Endodermal cell (in vitro differentiated cells): ENCODE measurements around the gene SLC29A2. TPM values are rescaled to one million over a fixed set of nuclear protein-coding genes. Genes with fewer than 3 reads are reported as not detected.

Source experiments
- DNase-seq: peaks from one replicate; pipeline ENCODE4 v3.0.0-alpha.2; 2017
- H3K27ac ChIP-seq: 2 replicates; pipeline ENCODE4 v1.5.1; 2013; ENCODE audit warnings: mild to moderate bottlenecking, low read depth, low read length, moderate library complexity
- H3K27me3 ChIP-seq: 2 replicates; pipeline ENCODE4 v1.6.1; 2013; ENCODE audit warnings: mild to moderate bottlenecking, low read length, moderate library complexity; ENCODE audit not compliant: insufficient read depth, control insufficient read depth, poor library complexity, severe bottlenecking
- H3K36me3 ChIP-seq: 2 replicates; pipeline ENCODE4 v1.7.0; 2013; ENCODE audit warnings: mild to moderate bottlenecking, low read length, moderate library complexity; ENCODE audit not compliant: control insufficient read depth, insufficient read depth
- H3K4me1 ChIP-seq: one replicate; pipeline ENCODE4 v1.7.0; 2013; ENCODE audit warnings: low read length; ENCODE audit not compliant: control insufficient read depth, insufficient read depth
- H3K4me3 ChIP-seq: 2 replicates; pipeline ENCODE4 v1.5.1; 2013; ENCODE audit warnings: mild to moderate bottlenecking, low read length, moderate library complexity
- H3K9ac ChIP-seq: 2 replicates; pipeline ENCODE4 v1.6.1; 2013; ENCODE audit warnings: mild to moderate bottlenecking, low read length, moderate library complexity; ENCODE audit not compliant: poor library complexity, severe bottlenecking; ENCODE audit errors: extremely low read depth
- H3K9me3 ChIP-seq: 2 replicates; pipeline ENCODE4 v1.6.1; 2013; ENCODE audit warnings: mild to moderate bottlenecking, low read length, moderate library complexity; ENCODE audit not compliant: control insufficient read depth
- H3K27ac Mint-ChIP-seq: 2 replicates; pipeline ENCODE4 v1.8.0; 2020; ENCODE audit warnings: mixed read lengths
- H3K27me3 Mint-ChIP-seq: 2 replicates; pipeline ENCODE4 v1.8.0; 2021; ENCODE audit warnings: mild to moderate bottlenecking, mixed read lengths; ENCODE audit not compliant: insufficient read depth
- H3K36me3 Mint-ChIP-seq: 2 replicates; pipeline ENCODE4 v1.8.0; 2020; ENCODE audit warnings: low read depth, mixed read lengths
- H3K4me1 Mint-ChIP-seq: 2 replicates; pipeline ENCODE4 v1.8.0; 2020; ENCODE audit warnings: mixed read lengths
- H3K4me3 Mint-ChIP-seq: 2 replicates; pipeline ENCODE4 v1.8.0; 2020; ENCODE audit warnings: mild to moderate bottlenecking, moderate library complexity, mixed read lengths
- H3K9me3 Mint-ChIP-seq: 2 replicates; pipeline ENCODE4 v1.8.0; 2020; ENCODE audit warnings: mild to moderate bottlenecking, mixed read lengths
- WGBS, 2 experiments: methylation state at CpG; one replicate each; pipeline versions ENCODE4 v1.1.5 to v1.1.7; 2013; ENCODE audit warnings: missing lambda C conversion rate in 2 of 2, mixed read lengths in 1 of 2; ENCODE audit not compliant: insufficient coverage in 1 of 2, insufficient read length in 1 of 2; 5-methylcytosine and 5-hydroxymethylcytosine counted together
- total RNA-seq, 2 donors: library from RNA; stranded (reverse); fragmentation: NEBNext Ultra II Directional in 1 of 2; extraction: Animal tissue kit (Norgen Biotek cat#: 25700) in 1 of 2; gene quantifications; 2 replicates in 1 of 2; 3 replicates in 1 of 2; pipeline ENCODE4 v1.2.1, GENCODE V29; 2021
- TF ChIP-seq, protein P1 (sequence below): fragments of 200-600 bp; sonication (generic); conservative IDR thresholded peaks from 2 replicates; pipeline ENCODE4 v1.5.0; 2021; ENCODE audit warnings: antibody characterized with exemption, mild to moderate bottlenecking

SLC29A2 gene
- total RNA-seq, 2 donors from 2014 or later = 30.8 to 32.4 TPM

DNA sequence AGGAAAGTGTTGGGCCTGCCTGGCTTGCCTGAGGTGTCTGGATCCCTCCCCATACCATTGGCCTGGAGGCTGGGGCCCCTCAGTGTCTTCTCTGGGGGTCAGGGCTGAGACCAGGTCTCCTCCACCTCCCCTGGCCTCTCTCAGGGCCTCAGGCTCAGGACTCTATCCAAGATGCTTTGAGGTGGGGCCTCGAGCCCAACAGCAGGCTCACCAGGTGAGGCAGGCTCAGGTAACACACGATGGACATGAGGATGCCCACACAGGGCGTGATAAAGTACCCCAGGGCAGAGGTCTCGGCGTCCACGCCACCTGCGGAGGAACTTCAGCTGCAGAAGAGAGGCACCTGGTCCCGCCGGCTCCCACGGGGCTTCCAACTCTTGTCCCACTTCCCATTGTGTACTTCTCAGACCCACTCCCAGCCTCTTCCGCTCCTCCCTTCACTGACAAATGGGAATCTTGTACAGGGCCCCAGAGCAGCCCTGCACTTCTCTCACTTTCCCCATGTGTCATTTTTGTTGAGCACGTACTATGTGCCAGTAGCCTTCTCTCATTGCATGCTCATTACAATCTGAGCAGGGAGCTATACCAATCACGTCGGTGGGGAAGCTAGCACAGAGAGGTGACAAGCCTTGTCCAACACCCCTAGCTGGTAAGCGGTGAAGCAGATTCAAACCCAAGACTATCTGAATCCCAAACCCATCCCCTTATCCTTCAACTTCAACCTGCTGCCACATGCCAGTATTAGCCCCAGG lies 3.8 kb downstream of the SLC29A2 start:
- Histone ChIP-seq H3K36me3 (peaks cover 51% of the 10 kb centered on the region), H3K9ac (no peak overlapping the region), H3K27ac (no peak overlapping the region), H3K4me3 (no peak overlapping the region), H3K27me3 (no peaks in the 10 kb centered on the region), H3K9me3 (no peaks in the 10 kb centered on the region), H3K4me1 (no peaks in the 10 kb centered on the region)
- Mint-ChIP-seq H3K9me3 (no peaks in the 10 kb centered on the region), H3K27me3 (no peaks in the 10 kb centered on the region), H3K4me1 (peaks cover 13% of the 10 kb centered on the region), H3K36me3 (peaks cover 52% of the 10 kb centered on the region), H3K27ac (peak overlapping the region; percentile 19), H3K4me3 (no peak overlapping the region)
- TF ChIP-seq, protein P1, sequence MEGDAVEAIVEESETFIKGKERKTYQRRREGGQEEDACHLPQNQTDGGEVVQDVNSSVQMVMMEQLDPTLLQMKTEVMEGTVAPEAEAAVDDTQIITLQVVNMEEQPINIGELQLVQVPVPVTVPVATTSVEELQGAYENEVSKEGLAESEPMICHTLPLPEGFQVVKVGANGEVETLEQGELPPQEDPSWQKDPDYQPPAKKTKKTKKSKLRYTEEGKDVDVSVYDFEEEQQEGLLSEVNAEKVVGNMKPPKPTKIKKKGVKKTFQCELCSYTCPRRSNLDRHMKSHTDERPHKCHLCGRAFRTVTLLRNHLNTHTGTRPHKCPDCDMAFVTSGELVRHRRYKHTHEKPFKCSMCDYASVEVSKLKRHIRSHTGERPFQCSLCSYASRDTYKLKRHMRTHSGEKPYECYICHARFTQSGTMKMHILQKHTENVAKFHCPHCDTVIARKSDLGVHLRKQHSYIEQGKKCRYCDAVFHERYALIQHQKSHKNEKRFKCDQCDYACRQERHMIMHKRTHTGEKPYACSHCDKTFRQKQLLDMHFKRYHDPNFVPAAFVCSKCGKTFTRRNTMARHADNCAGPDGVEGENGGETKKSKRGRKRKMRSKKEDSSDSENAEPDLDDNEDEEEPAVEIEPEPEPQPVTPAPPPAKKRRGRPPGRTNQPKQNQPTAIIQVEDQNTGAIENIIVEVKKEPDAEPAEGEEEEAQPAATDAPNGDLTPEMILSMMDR = no peak
- 95 to 96% methylated on average over 15 of the region's 15 CpGs for WGBS, 2 experiments
- DNase-seq = no peak

DNA sequence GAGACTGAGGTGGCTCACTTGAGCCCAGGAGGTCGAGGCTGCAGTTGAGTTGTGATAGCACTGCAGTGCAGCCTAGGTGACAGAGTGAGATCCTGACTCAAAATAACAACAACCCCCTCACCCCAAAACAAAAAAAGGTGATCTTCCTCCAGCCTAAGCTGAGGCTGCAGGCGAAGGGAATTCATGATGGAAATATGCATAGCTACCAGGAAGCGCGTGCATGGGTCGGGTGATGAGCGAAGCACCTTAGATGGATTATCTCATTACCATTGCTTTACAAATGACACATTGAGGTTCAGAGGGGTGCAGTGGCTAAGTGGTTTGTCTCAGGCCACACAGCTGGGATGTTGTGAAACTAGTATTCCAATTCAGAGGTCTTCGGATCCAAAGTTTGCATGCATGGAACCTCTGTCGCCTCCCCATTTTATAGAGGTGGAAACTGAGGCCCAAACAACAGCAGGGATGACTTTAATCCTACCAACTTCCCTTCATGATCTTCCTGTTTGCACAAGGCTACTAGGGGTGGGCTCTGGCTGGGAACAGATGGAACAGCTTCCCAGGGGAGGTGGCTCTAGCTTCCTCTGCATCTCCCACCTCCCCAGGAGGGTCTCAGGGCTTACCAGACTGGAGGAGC lies 4.6 kb downstream of the SLC29A2 start:
- H3K4me1 Mint-ChIP-seq = peaks cover 12% of the 10 kb centered on the region
- WGBS, 2 experiments = 91 to 94% methylated on average over 6 to 8 of the region's 8 CpGs
- Histone ChIP-seq H3K4me3 (no peak overlapping the region), H3K27ac (no peak overlapping the region), H3K27me3 (no peaks in the 10 kb centered on the region), H3K4me1 (no peaks in the 10 kb centered on the region), H3K9ac (no peak overlapping the region), H3K9me3 (no peaks in the 10 kb centered on the region), H3K36me3 (peaks cover 58% of the 10 kb centered on the region)
- no peaks in the 10 kb centered on the region for H3K27me3 Mint-ChIP-seq
- TF ChIP-seq, protein P1 = no peak
- no peak overlapping the region for H3K4me3 Mint-ChIP-seq
- H3K36me3 Mint-ChIP-seq = peaks cover 57% of the 10 kb centered on the region
- no peaks in the 10 kb centered on the region for H3K9me3 Mint-ChIP-seq
- no peak for DNase-seq
- no peak overlapping the region for H3K27ac Mint-ChIP-seq

DNA sequence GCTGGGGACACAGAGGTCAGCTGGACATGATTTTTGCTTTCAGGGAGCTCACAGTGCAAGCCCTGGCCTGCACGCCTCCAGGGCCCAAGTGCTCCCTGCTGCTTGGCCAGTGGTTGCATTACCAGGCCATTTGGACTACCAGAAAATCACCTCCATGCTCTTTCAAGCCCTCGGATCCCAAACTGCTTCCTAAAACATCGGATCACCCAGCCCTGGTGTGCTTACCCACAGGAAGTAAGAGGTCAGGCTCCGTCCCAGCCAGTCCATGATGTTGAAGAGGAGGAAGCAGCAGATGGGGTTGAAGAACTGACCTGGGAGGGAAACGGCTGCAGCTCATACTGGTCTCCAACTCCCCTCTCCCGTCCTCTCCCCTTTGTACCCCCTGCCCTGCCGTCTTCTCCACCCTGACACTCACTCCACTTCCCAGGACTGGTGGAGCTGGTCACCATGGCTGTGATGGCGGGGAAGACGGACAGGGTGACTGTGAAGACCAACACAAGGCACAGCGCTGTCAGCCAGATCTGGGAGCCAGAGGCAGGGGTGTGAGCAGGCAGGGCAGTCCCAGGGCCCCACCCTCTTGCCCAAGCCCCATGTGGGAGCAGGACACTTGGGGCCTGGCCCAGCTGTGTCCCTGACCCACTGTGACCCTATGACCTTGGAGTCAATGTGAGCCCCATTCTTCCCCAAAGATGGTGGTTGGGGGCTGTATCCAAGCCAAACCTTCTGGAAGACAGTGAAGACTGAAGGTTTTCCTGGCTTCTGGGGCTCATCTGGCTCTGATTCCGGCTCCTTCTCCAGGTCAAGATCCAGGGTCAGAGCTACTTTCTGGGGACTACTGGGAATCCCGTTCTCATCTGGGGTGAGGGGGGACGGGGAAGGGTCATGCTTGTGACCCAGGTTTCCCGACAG lies 5.6 kb downstream of the SLC29A2 start:
- H3K4me1 Mint-ChIP-seq = peaks cover 12% of the 10 kb centered on the region
- no peak overlapping the region for H3K9ac ChIP-seq
- no peaks in the 10 kb centered on the region for H3K9me3 Mint-ChIP-seq
- H3K36me3 ChIP-seq = peaks cover 58% of the 10 kb centered on the region
- 92 to 93% methylated on average over 6 to 14 of the region's 14 CpGs for WGBS, 2 experiments
- no peaks in the 10 kb centered on the region for H3K9me3 ChIP-seq
- H3K4me3 Mint-ChIP-seq = no peak overlapping the region
- TF ChIP-seq, protein P1 = no peak
- H3K4me1 ChIP-seq = no peaks in the 10 kb centered on the region
- no peak overlapping the region for H3K4me3 ChIP-seq
- no peaks in the 10 kb centered on the region for H3K27me3 Mint-ChIP-seq
- DNase-seq = peak; percentile 42
- H3K27ac ChIP-seq = no peak overlapping the region
- peaks cover 57% of the 10 kb centered on the region for H3K36me3 Mint-ChIP-seq
- H3K27ac Mint-ChIP-seq = no peak overlapping the region
- H3K27me3 ChIP-seq = no peaks in the 10 kb centered on the region
